ENCODE measurements around the gene ALDH1L2.

- TF ChIP-seq CTCF (IDR thresholded peaks at IDR 0.05) (no peak), POLR2A (IDR thresholded peaks at IDR 0.05) (no peak)
These were observed 6.1 kb upstream of the ALDH1L2 start for GRCh38 chr12:105090361-105090760.
